ENCODE measurements around the gene CEMIP.

- TF ChIP-seq CTCF (IDR thresholded peaks at IDR 0.05; ENCODE audit: insufficient read depth, low read length) = no peak
- TF ChIP-seq POLR2AphosphoS5 (IDR thresholded peaks at IDR 0.05; ENCODE audit: low read depth) = no peak
Measured at GRCh38 chr15:80958818-80959495, 179.8 kb downstream of the CEMIP start.

Data from HL-60 (cell line).